ENCODE measurements around the gene H2AZ2.

DNA sequence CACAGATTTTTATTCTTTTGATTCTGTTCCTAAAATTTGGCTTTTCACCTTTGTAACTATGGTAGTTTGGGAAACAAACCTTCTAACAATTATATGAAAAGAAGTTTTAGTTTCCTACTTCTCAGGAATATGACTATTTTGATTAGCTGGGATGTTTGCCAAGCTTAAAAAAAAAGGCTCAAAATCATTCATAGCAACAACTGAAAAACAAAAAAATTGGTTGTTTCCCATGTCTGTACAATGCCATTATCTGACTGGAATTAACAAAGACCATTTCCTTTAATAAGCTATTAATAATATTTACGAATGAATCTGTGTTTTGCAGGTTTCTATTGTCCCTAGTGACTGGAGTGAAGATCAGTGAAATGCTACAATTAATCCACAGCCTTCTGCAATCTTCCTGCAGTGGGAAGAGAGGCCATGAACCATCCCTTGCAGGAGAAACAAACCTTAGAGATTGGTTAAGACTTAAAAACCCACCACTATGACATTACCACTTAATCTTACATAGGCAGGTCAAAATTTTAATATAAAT lies 33.2 kb upstream of the H2AZ2 start:
- TF ChIP-seq POLR2A (IDR thresholded peaks at IDR 0.05), result no peak
- TF ChIP-seq CTCF (IDR thresholded peaks at IDR 0.05), result no peak
